ENCODE measurements around the gene SLC4A11.

GRCh38 chr20:3199206-3199605 is 39.8 kb downstream of the SLC4A11 start:
- TF ChIP-seq POLR2AphosphoS5 (IDR thresholded peaks at IDR 0.05; ENCODE audit: low read depth) (no peak), CTCF (IDR thresholded peaks at IDR 0.05; ENCODE audit: insufficient read depth, low read length) (no peak), GABPA (IDR thresholded peaks at IDR 0.05; ENCODE audit: low read depth) (no peak), REST (IDR thresholded peaks at IDR 0.05; ENCODE audit: insufficient replicate concordance, low read depth) (no peak)
